HG03039 (cell line): ENCODE results near the gene DGKB.

Experiments used
- ATAC-seq: cut with Tn5 transposase; IDR thresholded peaks from one replicate; pipeline ENCODE4 v1.9.1; 2021; ENCODE audit warnings: mild to moderate bottlenecking, moderate library complexity; ENCODE audit not compliant: unreplicated experiment

DGKB gene

DNA sequence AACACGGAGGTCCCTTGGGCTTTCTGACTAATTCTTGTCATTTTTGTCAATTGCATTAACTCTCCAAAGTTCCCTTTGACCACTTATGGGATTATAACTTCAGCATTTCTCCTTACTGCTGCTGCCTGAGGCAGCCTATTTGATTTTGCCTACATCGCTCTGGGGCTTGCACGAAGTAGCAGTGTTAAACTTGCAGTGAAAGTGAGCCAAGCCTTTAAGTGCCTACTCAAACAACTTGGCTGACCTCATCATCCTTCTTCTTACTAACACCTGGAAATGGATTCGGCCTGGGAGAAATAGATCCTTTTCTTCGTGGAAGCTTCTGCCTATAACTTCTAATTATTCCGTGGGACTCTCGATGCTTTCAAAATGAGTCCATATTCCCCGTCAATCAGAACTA lies 76.6 kb downstream of the DGKB start:
- no peak for ATAC-seq

DNA sequence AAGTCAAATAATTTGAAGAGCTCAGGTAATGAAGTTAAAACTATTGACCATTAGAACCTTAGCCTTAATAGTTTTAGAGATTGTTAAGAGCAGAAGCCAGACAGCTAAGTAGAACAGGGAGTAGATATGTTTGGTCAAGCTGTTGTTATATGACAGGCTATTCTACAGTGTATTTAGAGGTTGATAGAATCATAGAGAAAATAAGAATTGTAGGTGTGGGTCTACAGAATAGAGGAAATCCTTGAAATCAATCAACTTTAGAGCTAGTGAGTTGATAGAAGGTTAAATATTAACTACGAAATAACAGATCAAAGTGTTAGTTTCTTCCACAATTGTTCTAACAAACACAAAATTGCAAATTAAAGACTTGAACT lies 80.1 kb downstream of the DGKB start:
- ATAC-seq: no peak

DNA sequence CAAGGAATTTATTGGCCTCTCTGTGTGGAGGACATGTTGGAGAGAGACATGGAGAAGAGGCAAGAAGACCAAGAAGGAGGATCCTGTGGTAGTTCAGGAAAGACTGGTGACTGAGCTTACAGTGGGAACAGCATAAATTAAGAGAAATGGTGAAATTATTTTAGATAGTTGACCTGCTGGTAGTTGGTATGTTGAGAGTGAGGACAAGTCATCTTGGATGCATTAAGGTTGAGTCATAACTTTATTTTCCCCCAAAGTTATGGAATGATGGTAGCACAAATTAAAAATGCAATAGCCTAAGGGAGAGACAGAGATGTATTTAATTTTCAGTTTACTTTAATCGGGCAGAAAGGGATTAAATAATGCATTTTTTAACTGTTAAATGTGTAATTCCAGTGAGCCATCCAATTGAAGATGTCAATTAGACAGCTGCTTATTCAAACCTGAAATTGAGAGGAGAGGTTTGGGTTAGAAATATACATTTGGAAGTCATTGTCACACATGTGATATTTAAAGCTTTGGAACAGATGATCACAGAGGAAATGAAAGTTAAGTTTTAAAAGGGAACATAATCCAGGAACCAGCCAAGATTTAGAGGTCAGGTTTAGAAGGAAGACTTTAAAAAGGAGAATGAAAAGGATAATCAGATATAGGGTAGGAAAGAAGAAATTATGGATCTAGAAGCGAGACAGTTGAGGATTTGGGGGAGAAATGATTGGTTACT lies 80.6 kb downstream of the DGKB start:
- ATAC-seq: no peak

DNA sequence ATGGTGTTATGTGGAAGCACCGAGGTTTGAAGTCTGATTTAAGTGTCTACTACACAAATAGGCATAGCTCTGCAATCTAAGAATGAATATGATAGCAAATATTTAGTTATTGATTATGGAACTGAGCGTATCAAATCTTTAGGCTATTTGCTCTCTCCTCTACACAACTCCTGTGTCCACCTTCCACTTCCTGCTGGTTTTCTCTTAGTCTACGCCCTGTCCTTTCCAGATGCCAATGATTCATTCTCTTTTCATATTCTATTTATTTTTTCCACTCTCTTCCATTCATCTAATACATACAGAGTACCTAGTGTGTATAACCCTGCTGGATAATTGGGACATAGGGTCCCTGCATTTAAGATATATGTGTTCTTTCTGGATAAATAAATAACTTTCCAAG lies 83.7 kb downstream of the DGKB start:
- ATAC-seq: no peak

DNA sequence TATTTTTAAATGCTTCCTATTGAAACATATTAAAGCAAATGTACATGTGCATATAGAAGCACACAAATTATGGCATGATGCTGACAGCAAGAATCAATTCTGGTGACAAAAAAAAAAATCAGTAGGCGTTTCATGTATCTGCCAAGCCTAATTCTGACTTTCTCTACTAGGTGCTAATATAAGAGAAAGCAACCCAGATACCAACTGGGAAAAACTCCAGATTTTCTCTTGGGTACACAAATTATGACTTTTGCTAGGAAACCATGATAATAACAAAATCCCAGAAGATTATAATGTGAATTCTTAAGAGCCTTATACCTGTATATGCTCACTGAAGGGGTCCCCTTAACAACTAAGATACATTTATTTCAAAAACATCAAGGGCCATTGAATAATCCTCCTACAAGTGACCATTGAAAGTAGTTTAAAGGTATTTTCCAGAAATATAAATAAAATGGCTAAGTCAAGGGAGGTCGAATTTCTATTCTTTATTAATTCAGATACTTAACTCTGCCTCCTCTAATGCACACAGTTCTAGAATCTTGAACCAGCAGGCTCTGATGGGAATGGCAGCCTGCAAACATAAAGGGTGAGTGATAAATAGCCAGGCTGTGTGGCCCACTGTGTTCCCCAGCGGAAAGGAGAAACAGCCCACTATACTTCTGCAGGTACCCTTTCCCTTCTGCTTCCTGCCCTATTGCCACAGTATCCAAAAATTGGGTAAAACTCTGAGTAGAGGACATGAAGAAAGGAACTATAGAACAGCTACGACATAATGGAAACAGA lies 84.5 kb downstream of the DGKB start:
- ATAC-seq: no peak

DNA sequence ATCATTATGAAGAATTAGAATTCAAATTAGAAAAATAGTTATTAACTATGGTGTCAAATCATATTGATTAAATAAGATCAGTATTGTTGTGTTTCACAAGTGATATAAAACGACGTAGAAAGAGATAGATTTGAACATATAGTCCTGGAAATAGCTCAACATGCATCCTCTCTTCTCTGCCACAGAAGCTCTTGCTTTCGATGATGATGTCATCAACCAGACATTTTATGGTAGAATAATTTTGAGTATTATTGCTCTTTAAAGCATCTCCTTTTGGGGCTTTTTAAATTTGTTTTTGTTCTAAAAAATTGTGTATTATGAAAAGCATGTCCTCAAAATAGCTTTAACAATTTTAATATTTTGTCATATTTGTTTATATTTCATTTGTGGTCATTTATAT lies 95.0 kb downstream of the DGKB start:
- no peak for ATAC-seq

DNA sequence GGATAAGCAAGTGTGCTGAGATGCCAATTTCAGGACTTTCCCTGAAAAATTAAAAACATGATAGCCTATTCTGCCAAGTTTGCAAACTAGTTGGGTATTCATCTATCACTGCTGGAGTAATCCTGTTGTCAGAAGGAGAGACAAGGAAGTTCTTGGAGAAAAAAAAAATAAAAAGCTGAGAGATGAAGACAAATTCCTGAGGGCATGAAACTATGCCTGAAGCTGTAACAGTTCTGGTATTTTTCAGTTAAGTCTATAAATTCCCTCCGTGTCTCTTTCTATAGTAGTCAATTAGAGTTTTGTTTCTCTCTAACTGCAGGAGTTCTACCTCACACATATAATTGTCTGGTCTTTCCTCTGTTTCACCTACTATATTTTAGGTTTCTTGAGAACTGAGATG lies 95.7 kb downstream of the DGKB start:
- no peak for ATAC-seq

DNA sequence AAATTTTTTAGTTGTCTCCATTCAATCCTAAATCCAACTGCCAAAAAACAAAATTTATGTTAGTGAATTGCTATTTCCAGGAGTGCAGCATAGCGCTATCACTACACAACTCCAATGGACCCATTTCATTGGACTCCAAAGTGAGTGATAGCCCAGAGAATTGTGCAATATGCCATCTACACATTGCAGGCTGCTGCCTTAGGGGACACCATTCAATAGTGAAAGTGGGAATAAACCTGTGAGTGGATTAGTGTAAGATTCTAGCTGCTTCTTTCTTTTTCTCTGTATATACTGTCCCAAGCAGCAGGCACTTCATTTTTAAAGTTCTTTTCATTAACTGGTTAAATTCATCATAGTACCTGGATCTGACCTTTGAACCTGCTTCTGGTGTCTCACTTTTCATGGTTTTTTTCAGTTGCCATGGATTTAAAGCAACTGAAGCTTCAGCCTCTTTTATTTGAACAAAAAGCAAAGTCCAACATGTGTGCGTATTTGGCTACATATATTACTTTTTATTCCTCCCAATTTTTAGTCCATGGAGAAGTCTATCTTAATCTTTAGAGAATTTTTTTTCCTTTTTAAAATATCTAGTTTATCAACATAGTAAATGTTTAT lies 97.3 kb downstream of the DGKB start:
- no peak for ATAC-seq

DNA sequence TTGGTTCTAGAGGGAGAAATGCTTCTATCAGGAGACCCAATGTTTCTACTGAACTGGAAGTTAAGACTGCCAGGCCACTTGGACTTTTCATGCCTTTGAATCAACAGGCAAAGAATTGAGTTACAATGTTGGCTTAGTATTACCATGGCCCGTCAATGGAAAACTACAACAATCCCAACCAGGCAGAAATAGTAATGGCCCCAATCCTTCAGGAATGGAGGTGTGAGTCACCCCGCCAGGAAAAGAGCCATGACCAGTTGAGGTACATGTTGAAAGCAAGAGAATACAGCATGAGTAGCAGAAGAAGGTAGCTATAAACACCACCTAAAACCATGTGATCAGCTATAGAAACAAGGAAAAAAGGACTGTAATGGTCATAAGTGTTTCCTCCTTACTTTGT lies 101.9 kb downstream of the DGKB start:
- no peak for ATAC-seq

DNA sequence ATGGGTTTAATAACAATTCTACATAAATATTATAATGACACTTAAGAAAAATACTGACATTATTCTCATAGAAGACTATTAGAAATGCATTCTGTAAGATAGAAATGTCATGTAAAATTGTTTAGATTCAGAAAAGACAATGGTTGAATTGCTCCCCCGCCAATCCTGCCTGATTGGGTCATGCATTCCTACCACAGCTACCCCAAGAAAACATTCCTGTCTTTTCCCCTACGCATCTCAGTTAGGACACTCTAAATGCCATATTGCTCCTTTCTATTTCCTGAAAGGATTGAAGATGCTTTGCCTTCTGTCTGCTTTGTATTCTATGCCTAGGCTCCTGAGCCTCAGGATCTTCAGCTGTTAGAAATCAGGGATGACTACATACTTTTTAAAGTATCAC lies 109.4 kb downstream of the DGKB start:
- no peak for ATAC-seq

DNA sequence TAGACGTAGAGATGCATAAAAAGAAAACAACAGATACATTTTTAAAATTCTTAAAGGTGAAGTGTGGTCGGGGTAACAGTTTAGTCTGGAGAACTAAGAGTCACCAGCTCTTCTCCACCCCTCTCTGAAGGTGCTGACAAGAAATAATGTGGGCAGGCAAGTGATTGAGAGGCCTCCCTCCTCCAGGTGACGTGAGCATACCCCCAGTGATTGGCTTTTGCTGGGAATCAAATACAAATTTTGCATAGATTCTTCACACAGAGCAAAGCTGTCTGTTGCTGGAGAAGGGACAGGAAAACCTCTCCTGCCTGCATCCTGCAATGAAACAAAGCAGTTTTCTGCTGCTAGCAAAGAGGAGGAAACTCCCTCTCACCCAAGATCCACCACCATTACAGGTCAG lies 115.0 kb downstream of the DGKB start:
- ATAC-seq: no peak

DNA sequence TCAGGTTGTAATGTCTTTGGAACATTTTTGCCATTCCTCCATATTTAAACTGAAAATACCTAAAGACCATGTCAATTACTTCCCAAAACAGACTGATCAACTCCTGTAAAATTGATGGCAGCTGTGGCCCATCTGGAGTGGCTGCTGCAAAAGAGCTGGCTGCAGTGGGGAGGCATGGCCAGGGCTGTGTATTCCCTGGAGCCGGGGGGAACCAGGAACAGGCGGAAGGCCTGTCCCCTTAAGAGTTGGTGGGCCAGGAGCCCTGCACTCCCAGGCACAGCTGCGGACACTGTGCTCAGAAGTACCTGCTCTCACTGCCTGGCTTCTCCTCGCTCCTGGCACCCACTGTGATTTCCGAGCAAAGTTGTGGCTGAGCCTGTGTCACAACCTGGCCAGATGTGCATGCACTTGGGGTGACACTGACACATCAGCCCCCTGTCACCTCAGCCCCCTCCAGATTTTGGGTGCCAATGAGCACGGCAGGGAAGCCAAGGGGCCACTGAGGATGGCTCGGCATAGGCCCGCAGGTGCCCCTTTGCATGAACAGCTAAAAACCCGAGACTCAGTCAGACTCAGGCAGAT lies 116.1 kb downstream of the DGKB start:
- no peak for ATAC-seq

DNA sequence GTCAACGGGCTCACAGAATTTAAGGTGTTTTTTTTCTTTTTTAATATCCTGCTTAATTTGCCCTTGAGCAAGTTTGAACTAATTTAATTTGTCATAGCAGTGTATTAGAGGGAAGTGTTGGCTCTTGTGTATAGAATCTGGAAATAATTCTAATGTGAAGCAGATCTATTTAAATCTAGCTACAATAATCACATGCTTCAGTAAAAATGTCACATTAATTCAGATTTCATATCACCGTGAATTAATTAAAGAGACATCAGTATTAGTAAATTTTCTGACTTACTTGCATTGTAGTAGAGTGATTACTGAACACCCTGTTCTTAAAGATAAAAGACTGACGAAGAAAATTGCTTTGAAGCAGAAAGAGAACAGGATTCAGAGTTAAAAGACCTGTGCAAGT lies 124.7 kb downstream of the DGKB start:
- ATAC-seq: no peak

DNA sequence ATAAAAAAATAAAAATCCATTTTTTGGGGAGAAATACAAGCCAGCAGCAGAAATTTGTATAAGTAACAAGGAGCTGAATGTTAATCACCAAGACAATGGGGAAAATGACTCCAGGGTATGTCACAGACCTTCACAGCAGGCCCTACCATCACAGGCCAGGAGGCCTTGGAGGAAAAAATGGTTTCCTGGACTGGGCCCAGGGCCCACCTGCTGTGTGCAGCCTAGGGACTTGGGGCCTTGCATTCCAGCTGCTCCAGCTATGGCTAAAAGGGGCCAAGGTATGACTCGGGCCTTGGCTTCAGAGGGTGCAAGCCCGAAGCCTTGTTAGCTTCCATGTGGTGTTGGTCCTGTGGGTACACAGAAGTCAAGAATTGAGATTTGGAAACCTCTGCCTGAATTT lies 126.3 kb downstream of the DGKB start:
- no peak for ATAC-seq

DNA sequence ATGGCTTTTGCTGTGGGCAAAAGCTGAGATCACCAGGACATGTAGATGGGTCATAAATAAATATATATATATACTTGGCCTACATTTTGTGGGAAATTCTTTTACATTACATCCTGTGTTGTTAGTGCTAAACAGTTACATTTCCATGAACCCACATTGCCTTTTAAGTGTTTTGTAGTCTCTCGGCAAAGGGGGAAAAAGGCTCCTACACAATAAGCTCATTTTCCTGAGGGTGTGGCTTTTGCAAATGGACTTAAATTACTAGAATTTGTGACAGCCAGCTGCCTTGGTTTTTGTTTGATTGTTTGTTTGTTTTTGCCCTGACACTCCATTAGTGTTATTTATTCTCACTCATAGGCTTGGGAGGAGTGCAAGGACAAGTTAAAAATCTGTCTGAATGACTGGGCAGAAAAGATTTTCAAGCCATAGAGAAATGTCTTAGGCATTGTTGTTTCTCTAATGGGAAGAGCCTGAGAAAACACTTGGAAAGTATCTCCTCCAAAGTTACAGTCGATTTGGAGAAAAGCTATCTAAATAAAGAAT lies 128.8 kb downstream of the DGKB start:
- no peak for ATAC-seq

DNA sequence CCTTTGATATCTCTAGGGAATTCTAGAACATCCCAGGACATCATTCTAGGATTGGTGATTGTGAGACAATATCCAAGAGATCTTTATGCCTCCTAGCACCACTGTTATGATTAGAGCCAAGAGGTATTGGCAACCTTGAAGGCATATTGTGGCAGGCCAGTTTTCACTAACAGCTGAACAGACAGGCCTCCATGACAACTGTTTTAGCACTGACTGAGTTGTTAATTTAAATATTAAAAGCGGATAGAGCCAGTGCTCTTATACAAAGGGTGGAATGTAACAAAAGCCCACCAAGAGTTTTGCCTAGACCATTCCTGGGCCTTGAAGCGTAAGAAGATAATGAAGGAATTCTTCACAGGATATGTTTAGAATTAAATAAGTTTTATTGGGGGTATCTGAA lies 131.9 kb downstream of the DGKB start:
- no peak for ATAC-seq

DNA sequence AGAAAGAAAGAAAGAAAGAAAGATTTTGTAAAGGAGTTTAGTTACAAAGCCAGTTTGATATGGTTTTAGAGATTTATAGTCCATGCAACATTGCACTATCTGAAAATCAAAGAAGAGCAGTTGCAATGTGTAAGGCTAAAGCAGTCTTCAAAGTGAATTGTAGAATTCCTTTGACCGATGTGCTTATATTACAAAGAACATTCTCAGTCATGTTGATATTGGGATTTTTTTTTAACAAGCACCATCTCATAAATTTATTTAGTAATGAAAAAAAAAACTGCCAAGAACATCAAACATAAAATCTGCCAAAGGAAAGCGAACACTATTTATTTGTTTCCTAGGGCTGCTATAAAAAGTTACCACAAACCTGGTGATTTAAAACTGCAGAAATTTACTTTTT lies 133.3 kb downstream of the DGKB start:
- ATAC-seq: no peak

DNA sequence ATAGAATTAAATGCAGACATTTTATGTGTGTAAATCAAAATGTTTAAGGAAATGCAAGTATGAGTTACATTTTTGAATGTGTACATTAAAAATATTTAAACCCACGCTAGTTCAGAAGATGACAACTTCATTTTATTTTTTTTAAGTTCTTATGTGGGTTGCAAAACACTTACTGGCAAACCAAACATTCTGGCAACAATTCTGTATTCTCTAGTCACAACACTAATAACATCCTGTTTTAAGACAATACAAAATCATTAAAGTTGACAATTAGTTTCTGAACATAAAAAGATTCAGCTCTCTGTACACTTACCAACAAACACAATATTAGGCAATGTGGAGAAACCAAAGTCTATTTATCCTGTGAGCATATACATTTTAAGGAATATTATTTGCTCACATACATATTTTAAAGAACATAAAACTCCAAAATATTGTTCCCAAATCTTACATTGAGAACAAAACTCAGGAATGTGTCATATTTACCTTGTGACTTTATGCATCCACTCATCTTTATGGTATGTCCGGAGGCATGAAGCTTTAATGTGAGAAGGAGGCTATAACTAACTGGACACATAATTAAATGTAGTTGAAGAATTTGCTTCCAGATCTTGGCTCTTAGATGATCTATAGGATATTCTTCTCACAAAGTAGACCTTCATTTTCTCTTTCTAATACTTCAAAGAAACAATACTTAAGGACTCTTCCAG lies 134.7 kb downstream of the DGKB start:
- no peak for ATAC-seq

DNA sequence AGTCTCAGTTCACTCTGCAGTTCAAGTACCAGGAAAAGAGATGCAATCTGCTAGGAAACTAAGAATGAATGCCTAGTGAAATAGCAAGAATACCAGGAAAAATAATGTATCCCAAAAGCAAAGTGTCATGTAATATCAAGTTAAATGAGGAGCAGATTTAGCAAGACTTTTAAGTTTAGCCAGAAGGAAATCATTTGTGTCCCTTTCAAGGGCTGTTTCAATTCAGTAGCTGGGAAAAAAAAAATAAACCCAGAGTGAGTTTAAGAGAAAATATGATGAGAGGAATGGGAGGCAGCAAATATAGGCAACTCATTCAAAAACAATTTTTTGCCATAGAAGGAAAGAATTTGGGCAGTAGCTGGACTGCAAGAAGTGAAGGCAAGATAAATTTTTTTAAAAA lies 135.8 kb downstream of the DGKB start:
- no peak for ATAC-seq

DNA sequence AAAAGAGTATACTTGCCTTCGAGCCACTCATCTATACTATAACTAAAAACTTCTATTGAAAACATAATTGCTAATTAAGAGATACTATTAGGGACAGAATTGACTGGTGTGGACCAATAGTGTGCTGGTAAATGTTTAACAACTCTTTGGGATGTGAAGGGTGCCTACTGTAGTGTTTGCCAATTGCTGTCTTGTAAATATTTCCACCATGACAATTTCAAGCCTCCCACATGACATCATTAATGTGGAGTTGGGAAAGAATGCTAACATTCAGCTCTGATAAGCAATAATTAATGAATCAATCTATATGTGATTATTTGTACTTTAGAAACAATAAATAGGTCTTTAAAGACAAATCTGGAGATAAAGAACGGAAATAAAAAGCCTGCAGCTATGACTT lies 136.8 kb downstream of the DGKB start:
- no peak for ATAC-seq

DNA sequence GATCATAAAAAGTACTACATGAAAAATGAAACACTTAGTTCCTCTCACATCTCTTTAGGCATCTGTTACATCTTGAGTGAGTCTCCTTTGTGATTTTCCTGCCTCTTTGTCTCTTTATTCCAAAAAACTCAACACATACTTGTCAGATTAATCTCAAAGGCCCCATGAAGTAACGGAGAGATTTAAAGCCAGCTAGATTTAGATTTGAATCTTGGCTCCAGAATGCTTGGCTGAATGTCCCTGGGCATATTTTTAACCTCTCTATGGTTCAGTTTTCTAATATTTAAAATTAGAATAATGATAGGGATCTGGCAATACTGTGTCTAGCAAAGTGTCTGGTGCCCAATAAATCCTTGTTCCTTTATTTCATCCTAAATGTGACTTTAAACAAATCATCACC lies 140.0 kb downstream of the DGKB start:
- ATAC-seq: no peak
